Left ventricle myocardium superior (tissue), 1 donor: ENCODE data around the gene ADK. TPM values are rescaled to one million over a fixed set of nuclear protein-coding genes. Genes with fewer than 3 reads are reported as not detected.

Experiments used
- ATAC-seq: fragments of 200-7000 bp; cut with Tn5 transposase; one replicate; pipeline ENCODE4 v1.9.1; 2020; ENCODE audit warnings: mild to moderate bottlenecking, moderate library complexity
- DNase-seq: peaks from one replicate; pipeline ENCODE4 v3.0.0-alpha.2; 2020
- intact Hi-C: fragments of 100-400 bp; cut with micrococcal nuclease; formaldehyde crosslinking; loops from one replicate; pipeline ENCODE4 v1.11.0; 2022
- total RNA-seq: library from RNA; stranded (reverse); fragmentation: NEBNext Ultra II Directional; extraction: Animal tissue kit (Norgen Biotek cat#: 25700); gene quantifications from one replicate; pipeline ENCODE4 v1.2.1, GENCODE V29; 2021
- donor health status: DM: no; HTN: yes; CAD: no; lungs with severe emphysema.

Gene ADK
- total RNA-seq, 1 donor from 2014 or later = 47.2 TPM

DNA sequence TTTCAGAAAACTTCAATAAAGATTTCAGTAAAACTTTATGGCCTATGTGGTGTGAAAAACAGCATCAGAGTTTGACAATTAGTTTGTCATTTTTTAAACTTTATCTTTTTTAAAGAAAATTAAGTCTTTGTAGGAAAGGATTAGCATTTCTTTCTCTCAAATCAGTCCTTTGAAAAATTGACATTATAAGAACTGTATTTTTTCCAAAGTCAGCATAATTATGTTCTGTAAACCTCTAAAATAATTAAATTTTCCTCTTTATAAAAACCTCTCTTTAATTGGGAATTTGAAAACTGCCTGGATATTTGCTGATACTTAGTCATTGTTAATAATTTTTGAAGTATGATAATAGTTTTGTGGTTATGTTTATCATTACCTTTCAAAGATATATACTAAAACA, 448.7 kb downstream of the ADK start:
- DNase-seq (no peak), ATAC-seq (no peak)
- intact Hi-C loops = no loop called here

DNA sequence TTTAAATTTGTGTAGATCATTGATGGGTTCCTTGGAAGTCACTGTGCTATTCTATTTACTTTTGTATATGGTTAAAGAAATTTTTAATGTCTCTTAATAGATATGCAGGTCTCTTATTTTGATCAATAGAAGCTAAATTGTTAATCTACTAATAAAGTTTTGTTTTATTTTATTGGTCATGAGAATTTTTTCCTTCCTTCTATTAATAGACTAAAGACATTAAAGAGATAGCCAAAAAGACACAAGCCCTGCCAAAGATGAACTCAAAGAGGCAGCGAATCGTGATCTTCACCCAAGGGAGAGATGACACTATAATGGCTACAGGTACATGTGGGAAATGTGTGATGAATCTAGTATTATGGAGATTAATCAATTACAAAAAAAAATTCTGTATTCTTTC, 449.1 kb downstream of the ADK start:
- intact Hi-C loops = no loop called here
- no peak for ATAC-seq
- DNase-seq = no peak

- ATAC-seq (no peak), DNase-seq (no peak)
- intact Hi-C loops = no loop called here
These were observed 451.6 kb downstream of the ADK start for GRCh38 chr10:74602576-74602975.

GRCh38 chr10:74610299-74610698, 459.3 kb downstream of the ADK start:
- DNase-seq = no peak
- intact Hi-C loops = no loop called here
- ATAC-seq = no peak

DNA sequence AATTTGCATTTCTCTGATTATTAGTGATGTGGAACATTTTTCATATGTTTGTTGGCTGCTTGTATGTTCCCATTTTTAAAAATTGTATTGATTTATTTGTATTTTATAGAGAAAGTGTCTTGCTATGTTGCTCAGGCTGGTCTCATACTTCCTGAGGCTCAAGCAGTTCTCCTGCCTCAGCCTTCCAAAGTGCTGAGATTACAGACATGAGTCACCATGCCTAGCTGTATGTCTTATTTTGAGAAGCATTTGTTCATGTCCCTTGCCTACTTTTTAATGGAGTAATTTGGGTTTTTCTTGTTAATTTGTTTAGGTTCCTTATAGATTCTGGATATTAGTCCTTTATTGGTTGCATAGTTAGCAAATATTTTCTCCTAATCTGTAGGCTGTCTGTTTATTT, 461.2 kb downstream of the ADK start:
- intact Hi-C loops = no loop called here
- ATAC-seq = no peak
- no peak for DNase-seq

DNA sequence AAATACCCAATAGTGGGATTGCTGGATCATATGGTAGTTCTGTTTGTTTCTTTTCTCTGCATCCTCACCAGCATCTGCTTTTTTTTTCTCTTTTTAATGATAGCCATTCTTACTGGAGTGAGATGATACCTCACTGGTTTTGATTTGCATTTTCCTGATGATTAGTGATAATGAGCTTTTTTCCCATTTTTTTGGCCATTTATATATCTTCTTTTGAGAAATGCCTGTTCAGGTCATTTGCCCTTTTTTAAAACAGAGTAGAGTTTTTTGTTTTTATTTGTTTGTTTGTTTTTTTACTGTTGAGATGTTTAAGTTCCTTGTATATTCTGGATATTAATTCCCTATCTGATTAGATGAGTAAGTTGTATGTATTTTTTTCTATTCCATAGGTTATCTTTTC, 469.6 kb downstream of the ADK start:
- DNase-seq (no peak), ATAC-seq (no peak)
- intact Hi-C loops = no loop called here

GRCh38 chr10:74623786-74624185, 472.8 kb downstream of the ADK start:
- intact Hi-C loops = no loop called here
- DNase-seq (no peak), ATAC-seq (no peak)

DNA sequence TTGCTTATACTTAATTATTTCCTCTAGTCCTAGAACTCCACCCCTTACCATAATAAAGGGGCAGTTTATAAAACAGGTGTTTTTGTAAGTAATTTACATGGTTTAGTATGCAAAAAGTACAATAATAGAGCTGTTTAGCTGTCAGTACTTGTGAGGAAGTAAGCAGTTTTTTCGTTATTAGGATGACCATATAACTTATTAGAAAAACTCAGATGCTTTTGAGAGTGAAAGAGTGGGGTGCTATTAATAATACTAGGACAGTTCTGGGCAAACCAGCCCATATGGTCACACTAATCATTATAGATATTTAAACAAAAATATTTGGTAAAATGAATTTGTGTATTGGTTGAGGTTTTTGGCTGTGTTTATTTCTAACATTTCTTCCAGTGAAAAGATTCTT, 473.5 kb downstream of the ADK start:
- no peak for DNase-seq
- intact Hi-C loops = no loop called here
- no peak for ATAC-seq

GRCh38 chr10:74628136-74628535, 477.1 kb downstream of the ADK start:
- ATAC-seq = no peak
- intact Hi-C loops = no loop called here
- no peak for DNase-seq

GRCh38 chr10:74634995-74635536, 484.0 kb downstream of the ADK start:
- intact Hi-C loops = no loop called here
- no peak for ATAC-seq
- no peak for DNase-seq

DNA sequence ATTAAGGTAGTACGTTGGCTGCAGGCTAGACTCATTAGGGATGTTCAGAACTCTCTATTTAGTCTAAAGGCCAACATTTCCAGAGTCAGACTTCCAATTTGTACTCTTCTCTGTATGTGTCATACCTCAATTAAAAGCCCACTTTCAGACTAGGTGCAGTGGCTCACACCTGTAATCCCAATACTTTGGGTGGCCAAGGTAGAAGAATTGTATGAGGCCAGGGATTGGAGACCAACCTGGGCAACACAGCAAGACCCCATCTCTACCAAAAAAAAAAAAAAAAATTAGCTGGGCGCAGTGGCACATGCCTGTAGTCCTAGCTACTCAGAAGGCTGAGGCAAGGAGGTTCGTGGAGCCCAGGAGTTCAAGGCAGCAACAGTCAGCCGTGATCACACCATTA, 484.6 kb downstream of the ADK start:
- intact Hi-C loops = no loop called here
- ATAC-seq (no peak), DNase-seq (no peak)

- ATAC-seq (no peak), DNase-seq (no peak)
- intact Hi-C loops = no loop called here
These were observed 486.7 kb downstream of the ADK start for GRCh38 chr10:74637685-74638084.

- ATAC-seq (no peak), DNase-seq (no peak)
- intact Hi-C loops = no loop called here
These were observed 489.3 kb downstream of the ADK start for GRCh38 chr10:74640134-74640921.

- intact Hi-C loops = no loop called here
- peak; percentile 27 for ATAC-seq
These were observed 490.6 kb downstream of the ADK start for GRCh38 chr10:74641659-74642058.

DNA sequence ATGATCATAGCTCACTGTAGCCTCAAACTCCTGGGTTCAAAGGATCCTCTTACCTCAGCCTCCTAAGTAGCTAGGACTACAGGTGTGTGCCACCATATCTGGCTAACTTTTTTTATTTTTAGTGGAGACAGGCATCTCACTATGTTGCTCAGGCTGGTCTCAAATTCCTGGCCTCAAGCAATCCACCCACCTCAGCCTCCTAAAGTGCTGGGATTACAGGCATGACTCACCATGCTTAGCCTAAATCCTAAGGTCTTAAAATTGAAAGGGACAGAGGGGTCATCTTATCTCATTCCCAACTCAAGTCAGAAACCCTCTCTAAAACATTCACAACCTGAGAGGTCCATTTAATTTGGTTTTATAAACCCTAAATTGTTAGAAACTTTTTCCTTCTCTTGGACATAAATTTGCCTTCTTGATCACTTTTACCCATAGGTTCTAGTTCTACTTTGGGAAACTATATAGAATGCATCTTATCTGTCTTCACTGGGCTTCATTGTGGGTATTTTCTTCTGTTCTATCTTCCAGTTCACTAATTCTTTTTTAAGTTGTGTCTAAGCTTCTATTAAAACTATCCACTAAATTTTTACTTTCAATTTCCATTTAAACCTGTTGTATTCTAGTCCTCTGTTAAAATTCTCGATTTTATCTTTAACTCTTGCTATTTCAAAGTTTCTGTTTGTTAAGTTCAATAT, 492.0 kb downstream of the ADK start:
- ATAC-seq = no peak
- intact Hi-C loops = no loop called here
- DNase-seq = no peak

More at GRCh38 chr10:74641659-74642058, 490.6 kb downstream of the ADK start:
- DNase-seq = no peak

DNA sequence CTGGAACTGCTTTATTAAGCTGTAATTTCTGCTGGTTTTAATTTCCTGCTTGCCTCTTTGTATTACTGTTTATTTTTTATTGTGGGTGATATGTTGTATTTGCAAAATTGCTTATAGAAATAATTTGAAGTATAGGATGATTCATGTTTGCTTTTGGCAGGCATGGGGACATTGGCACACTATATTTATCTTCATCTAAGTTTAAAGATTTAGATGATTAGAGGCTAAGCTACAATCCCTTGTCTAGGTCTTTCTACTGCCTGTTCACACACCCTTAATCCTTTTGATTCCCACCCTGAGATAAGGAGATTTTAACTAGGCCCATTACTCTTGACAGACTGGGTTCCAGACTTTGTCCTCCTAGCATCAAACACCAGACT, 492.6 kb downstream of the ADK start:
- intact Hi-C loops = no loop called here
- no peak for ATAC-seq
- no peak for DNase-seq

DNA sequence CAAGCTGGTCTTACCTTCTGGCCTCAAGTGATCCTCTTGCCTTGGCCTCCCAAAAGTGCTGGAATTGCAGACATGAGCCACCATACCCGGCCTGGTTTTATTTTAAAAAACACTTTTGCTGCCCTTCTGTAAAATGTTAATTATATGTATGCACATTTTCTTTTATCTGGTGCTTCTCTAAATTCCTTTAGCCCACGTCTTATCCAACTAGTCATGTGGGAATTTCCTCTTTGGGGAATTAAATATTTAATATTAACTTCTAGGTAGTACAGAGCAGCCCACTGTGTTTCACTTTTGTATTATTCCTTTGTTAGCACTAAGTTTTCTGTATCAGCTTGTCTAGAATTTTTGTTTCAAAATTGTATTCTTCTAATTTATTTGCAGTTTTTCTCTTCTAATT, 493.7 kb downstream of the ADK start:
- intact Hi-C loops = no loop called here
- no peak for ATAC-seq

GRCh38 chr10:74645692-74646091, 494.7 kb downstream of the ADK start:
- DNase-seq = no peak
- no peak for ATAC-seq
- intact Hi-C loops = no loop called here

More for the DNA sequence above, 493.7 kb downstream of the ADK start:
- no peak for DNase-seq

DNA sequence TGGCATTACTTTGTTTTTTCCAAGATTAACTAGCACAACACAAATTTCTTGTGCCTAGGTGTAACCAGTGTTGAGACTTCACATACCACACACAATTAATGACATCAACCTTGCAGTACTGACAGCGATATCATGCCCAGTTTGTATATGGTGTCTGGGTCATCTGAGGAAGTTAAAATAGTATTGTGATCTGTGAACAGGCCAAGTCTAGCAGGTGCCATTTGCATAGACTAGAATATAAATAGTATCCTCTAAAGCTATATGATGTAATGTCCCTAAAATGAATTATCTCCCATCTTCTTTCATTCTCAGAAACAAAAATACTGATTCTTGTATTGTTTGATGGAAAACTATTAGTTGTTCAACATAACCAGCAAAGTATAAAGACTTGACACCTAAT, 499.6 kb downstream of the ADK start:
- intact Hi-C loops = no loop called here
- ATAC-seq = peak; percentile 61

DNA sequence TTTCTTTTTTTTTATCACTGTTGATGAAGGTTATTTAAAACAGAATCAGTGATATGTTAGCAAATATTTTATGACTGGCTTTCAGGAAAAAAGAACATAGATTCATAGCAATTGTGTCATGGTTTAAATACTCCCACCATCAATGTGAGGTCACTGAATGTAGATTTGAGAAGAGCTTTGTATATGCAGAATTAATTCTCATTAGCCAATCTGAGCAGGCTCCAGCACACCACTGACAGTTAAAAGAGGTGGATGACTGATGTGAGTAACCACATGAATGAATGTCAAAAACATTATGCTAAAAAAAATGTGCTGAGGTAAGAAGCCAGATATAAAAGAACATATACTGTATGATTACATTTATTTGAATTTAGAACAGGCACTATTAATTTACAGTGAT, 500.5 kb downstream of the ADK start:
- ATAC-seq = no peak
- no peak for DNase-seq
- intact Hi-C loops = no loop called here

More for the DNA sequence above, 499.6 kb downstream of the ADK start:
- DNase-seq = no peak

DNA sequence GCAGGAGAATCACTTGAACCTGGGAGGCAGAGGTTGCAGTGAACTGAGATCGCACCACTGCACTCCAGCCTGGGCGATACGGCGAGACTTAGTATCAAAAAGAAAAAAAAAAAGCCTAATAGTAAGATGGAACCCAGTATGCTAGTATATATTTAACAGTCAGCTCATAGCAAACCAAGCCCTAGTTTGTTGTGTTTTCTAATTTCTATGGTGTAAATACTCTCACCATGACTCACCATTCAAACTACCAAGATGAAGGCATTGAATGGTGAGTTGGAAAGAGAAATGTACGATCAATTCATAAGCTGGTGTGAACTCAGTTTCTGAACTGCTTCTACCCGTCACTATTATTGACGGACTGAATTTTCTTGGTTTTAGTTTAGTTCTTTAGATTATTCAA, 501.6 kb downstream of the ADK start:
- ATAC-seq (no peak), DNase-seq (no peak)
- intact Hi-C loops = no loop called here
